ENCODE measurements around the gene MS4A10.
"Not testable (repeated sequence)": the region's sequence is repeated elsewhere in the genome, so short reads cannot be mapped to it uniquely, and the experiment has no call there.

MS4A10 gene

GRCh38 chr11:60788401-60789125 lies 3.4 kb downstream of the MS4A10 start:
- no peak for DNase-seq

GRCh38 chr11:60790726-60791125 lies 5.6 kb downstream of the MS4A10 start:
- no peak for DNase-seq

- no peak for DNase-seq
Measured at GRCh38 chr11:60791153-60791933, 6.2 kb downstream of the MS4A10 start.

- no peak for DNase-seq
Measured at GRCh38 chr11:60792521-60792920, 7.4 kb downstream of the MS4A10 start.

GRCh38 chr11:60795291-60795690 lies 10.2 kb downstream of the MS4A10 start:
- no peak for DNase-seq

GRCh38 chr11:60797846-60798630 lies 12.9 kb downstream of the MS4A10 start:
- DNase-seq: no peak

- no peak for DNase-seq
Measured at GRCh38 chr11:60798631-60799030, 13.5 kb downstream of the MS4A10 start.

GRCh38 chr11:60801194-60801593 lies 16.1 kb downstream of the MS4A10 start:
- no peak for DNase-seq

GRCh38 chr11:60803273-60803936 lies 18.3 kb downstream of the MS4A10 start:
- DNase-seq: no peak

- no peak for DNase-seq
Measured at GRCh38 chr11:60809249-60809648, 24.1 kb downstream of the MS4A10 start.

- DNase-seq: no peak
Measured at GRCh38 chr11:60809691-60810090, 24.6 kb downstream of the MS4A10 start.

GRCh38 chr11:60810151-60810550 lies 25.0 kb downstream of the MS4A10 start:
- DNase-seq: no peak

- DNase-seq: no peak
Measured at GRCh38 chr11:60810569-60810968, 25.4 kb downstream of the MS4A10 start.

GRCh38 chr11:60813324-60813723 lies 28.2 kb downstream of the MS4A10 start:
- no peak for DNase-seq

GRCh38 chr11:60814112-60814511 lies 29.0 kb downstream of the MS4A10 start:
- DNase-seq: no peak

- no peak for DNase-seq
Measured at GRCh38 chr11:60816590-60817157, 31.5 kb downstream of the MS4A10 start.

- DNase-seq: no peak
Measured at GRCh38 chr11:60818057-60818456, 32.9 kb downstream of the MS4A10 start.

- no peak for DNase-seq
Measured at GRCh38 chr11:60821827-60822599, 36.9 kb downstream of the MS4A10 start.

GRCh38 chr11:60823745-60824306 lies 38.7 kb downstream of the MS4A10 start:
- not testable (repeated sequence) for DNase-seq

- no peak for DNase-seq
Measured at GRCh38 chr11:60825118-60825517, 40.0 kb downstream of the MS4A10 start.

- no peak for DNase-seq
Measured at GRCh38 chr11:60825790-60826189, 40.7 kb downstream of the MS4A10 start.
